HT-29 (cell line): ENCODE measurements around the gene OR56B4. TPM values are rescaled to one million over a fixed set of nuclear protein-coding genes. Genes with fewer than 3 reads are reported as not detected.

Experiments
- DNase-seq: peaks from one replicate; pipeline ENCODE4 v3.0.0-alpha.2; 2015; ENCODE audit warnings: low spot score
- total RNA-seq: library from RNA; depleted of rRNA; stranded (reverse); fragments of >200 nt; shearing (Covaris generic); gene quantifications from 2 replicates; pipeline ENCODE4 v1.2.3, GENCODE V29; 2014; rRNA removed

The OR56B4 gene
- total RNA-seq, 1 experiment from 2014 or later: not detected

- DNase-seq: no peak
These were observed 43.6 kb downstream of the OR56B4 start for GRCh38 chr11:6151117-6151516.

GRCh38 chr11:6152126-6152525, 44.6 kb downstream of the OR56B4 start:
- DNase-seq: no peak

DNA sequence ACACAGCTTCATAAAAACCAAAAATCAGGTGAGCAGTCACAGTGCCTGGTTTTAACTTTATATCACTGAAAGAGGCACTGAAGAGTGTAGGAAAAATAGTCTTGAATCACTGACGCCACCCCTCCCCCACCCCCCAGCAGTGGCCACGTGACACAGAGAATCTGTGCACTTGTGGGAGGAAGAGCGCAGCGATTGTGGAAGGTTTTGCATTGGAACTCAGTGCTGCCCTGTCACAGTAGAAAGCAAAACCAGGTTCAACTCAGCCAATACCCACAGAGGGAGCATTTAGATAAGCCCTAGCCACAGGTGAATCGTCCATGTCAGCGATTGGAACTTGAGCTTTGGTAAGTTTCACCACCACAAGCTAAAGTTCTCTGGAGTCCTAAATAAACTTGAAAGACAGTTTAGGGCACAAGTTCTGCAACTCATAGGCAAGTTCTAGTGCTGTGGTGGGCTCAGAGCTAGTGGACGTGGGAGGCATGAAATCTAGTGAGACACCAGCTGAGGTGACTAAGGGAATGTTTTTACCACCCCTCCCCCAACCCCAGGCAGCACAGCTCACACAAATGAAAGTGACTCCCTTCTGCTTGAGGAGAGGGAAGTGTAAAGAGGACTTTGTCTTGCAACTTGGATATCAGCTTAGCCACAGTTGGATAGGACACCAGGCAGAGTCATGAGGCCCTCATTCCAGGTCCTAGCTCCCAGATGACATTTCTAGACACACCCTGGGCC, 49.3 kb downstream of the OR56B4 start:
- no peak for DNase-seq

Other genes starting within 250 kb of the OR56B4 start
- gene OR52E8, start 250.0 kb upstream of the OR56B4 start, total RNA-seq: not detected in 2 replicates
- gene OR52E4, start 227.1 kb upstream of the OR56B4 start, total RNA-seq: not detected in 2 replicates
- not detected in 2 replicates for gene OR52E5, start 214.5 kb upstream of the OR56B4 start, total RNA-seq
- not detected in 2 replicates for gene OR56A3, start 165.4 kb upstream of the OR56B4 start, total RNA-seq
- not detected in 2 replicates for gene OR56A5, start 139.2 kb upstream of the OR56B4 start, total RNA-seq
- not detected in 2 replicates for gene OR52L1, start 120.7 kb upstream of the OR56B4 start, total RNA-seq
- not detected in 2 replicates for gene OR56A4, start 100.7 kb upstream of the OR56B4 start, total RNA-seq
- gene OR56A1, start 76.9 kb upstream of the OR56B4 start, total RNA-seq: not detected in 2 replicates
- gene OR52B2, start 62.6 kb downstream of the OR56B4 start, total RNA-seq: 0.42 TPM in 1 of 2 replicates, not detected in the other
- gene OR52W1, start 91.5 kb downstream of the OR56B4 start, total RNA-seq: not detected in 2 replicates
- gene C11orf42, start 97.9 kb downstream of the OR56B4 start, total RNA-seq: not detected in 2 replicates
- 98.4 and 136 TPM in 2 replicates for gene FHIP1B, start 127.0 kb downstream of the OR56B4 start, total RNA-seq
- gene CNGA4, start 131.4 kb downstream of the OR56B4 start, total RNA-seq: 0.63 TPM in 1 of 2 replicates, not detected in the other
- gene CCKBR, start 152.2 kb downstream of the OR56B4 start, total RNA-seq: not detected in 2 replicates
- 1.6 TPM in 1 of 2 replicates, not detected in the other for gene CAVIN3, start 212.8 kb downstream of the OR56B4 start, total RNA-seq